Measurements from ENCODE around the gene MBNL1.

DNA sequence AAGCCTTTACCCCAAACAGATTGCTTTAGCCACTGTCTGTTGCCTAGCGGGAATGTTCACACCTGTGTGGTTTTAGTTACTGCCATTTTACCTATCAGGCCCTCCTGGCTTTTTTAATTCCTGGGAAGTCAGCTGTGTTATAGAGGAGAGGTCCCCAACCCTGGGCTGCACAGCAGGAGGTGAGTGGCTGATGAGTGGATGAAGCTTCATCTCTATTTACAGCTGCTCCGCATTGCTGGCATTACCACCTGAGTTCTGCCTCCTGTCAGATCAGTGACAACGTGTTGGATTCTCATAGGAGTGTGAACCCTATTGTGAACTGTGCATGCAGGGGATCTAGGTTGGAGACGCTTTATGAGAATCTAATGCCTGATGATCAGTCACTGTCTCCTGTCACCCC is 127.0 kb downstream of the MBNL1 start:
- TF ChIP-seq POLR2A (IDR thresholded peaks at IDR 0.05; ENCODE audit: low read depth, low read length) = no peak
- TF ChIP-seq TAF1 (IDR thresholded peaks at IDR 0.05; ENCODE audit: low read depth, low read length) = no peak
- no peak for TF ChIP-seq POLR2AphosphoS5 (IDR thresholded peaks at IDR 0.05; ENCODE audit: low read depth, low read length)
- no peak for TF ChIP-seq POU2F2 (IDR thresholded peaks at IDR 0.05; ENCODE audit: low read depth, low read length)
- no peak for TF ChIP-seq SPI1 (IDR thresholded peaks at IDR 0.05; ENCODE audit: low read depth, low read length)

Data from GM12891 (cell line).